ENCODE measurements around the gene CADPS2. TPM values are rescaled to one million over a fixed set of nuclear protein-coding genes. Genes with fewer than 3 reads are reported as not detected.

The CADPS2 gene
- total and polyA plus RNA-seq, 4 donors, result 16.0 to 76.7 (median 27.7) TPM

DNA sequence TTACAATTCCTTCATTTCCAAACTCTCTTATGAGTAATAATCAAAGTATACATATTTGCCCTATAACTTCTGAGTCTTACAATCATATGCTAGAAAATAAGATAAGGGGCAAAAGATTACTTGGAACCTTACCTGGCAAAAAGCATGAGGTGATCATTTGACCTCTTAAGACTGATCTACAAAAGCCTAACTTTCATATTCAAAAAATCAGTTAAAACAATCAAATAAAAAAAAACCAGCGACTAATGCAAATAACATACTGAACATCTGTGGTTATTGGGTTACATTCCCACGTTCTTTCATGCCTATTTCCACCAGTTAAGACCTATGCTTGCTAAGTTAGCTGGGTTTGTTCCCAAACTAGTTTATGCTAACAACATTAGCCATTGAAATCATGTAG lies 375.0 kb downstream of the CADPS2 start:
- no peak for ATAC-seq (ENCODE audit: insufficient read depth, low FRiP score)
- Histone ChIP-seq H3K9me3 (ENCODE audit: control insufficient read depth in 4 of 4, insufficient read depth in 3 of 4, low read length in 3 of 4) (no peaks in the 10 kb centered on the region), H3K9ac (ENCODE audit: insufficient read depth in 1 of 2, low read length in 2 of 2) (no peak overlapping the region), H3K4me1 (ENCODE audit: control insufficient read depth in 5 of 5, insufficient read depth in 5 of 5, low read length in 5 of 5) (no peaks in the 10 kb centered on the region), H3K27me3 (ENCODE audit: control insufficient read depth in 3 of 3, insufficient read depth in 3 of 3, low read length in 2 of 3) (no peaks in the 10 kb centered on the region), H3K27ac (ENCODE audit: low read depth in 1 of 2, low read length in 1 of 2) (no peak overlapping the region), H3K4me3 (no peak overlapping the region), H3K36me3 (ENCODE audit: control insufficient read depth in 4 of 4, insufficient read depth in 4 of 4, low read length in 4 of 4) (no peaks in the 10 kb centered on the region)
- DNase-seq, result no peak
- TF ChIP-seq, protein P1, sequence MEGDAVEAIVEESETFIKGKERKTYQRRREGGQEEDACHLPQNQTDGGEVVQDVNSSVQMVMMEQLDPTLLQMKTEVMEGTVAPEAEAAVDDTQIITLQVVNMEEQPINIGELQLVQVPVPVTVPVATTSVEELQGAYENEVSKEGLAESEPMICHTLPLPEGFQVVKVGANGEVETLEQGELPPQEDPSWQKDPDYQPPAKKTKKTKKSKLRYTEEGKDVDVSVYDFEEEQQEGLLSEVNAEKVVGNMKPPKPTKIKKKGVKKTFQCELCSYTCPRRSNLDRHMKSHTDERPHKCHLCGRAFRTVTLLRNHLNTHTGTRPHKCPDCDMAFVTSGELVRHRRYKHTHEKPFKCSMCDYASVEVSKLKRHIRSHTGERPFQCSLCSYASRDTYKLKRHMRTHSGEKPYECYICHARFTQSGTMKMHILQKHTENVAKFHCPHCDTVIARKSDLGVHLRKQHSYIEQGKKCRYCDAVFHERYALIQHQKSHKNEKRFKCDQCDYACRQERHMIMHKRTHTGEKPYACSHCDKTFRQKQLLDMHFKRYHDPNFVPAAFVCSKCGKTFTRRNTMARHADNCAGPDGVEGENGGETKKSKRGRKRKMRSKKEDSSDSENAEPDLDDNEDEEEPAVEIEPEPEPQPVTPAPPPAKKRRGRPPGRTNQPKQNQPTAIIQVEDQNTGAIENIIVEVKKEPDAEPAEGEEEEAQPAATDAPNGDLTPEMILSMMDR (IDR thresholded peaks at IDR 0.05; ENCODE audit: control extremely low read depth, extremely low read depth), result no peak
- 73 to 78% methylated on average over 2 of the region's 2 CpGs for WGBS, 2 donors

DNA sequence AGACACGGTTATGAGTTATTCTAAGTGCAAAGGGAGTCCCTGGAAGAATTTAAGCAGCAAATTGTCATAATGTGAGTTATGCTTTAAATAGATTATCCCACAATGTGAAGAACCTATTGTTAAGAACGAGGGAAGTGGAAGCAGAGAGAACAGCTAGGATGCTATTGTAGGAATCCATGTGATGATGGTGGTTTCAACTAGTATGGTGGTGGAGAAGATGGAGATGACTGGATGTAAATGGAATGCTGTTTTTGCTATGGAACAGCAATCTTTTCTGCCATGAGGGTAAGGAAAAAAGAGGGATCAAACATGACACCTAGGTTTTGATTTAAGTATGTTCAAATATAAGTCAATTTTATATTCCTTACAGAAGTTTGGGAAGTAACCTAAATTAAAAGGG lies 378.7 kb downstream of the CADPS2 start:
- Histone ChIP-seq H3K27ac (ENCODE audit: low read depth in 1 of 2, low read length in 1 of 2) (no peak overlapping the region), H3K9me3 (ENCODE audit: control insufficient read depth in 4 of 4, insufficient read depth in 3 of 4, low read length in 3 of 4) (no peaks in the 10 kb centered on the region), H3K9ac (ENCODE audit: insufficient read depth in 1 of 2, low read length in 2 of 2) (no peak overlapping the region), H3K27me3 (ENCODE audit: control insufficient read depth in 3 of 3, insufficient read depth in 3 of 3, low read length in 2 of 3) (no peaks in the 10 kb centered on the region), H3K4me1 (ENCODE audit: control insufficient read depth in 5 of 5, insufficient read depth in 5 of 5, low read length in 5 of 5) (no peaks in the 10 kb centered on the region), H3K36me3 (ENCODE audit: control insufficient read depth in 4 of 4, insufficient read depth in 4 of 4, low read length in 4 of 4) (no peaks in the 10 kb centered on the region), H3K4me3 (no peak overlapping the region)
- DNase-seq, result no peak
- WGBS, 2 donors, result 65 to 74% methylated on average over 2 of the region's 2 CpGs
- no peak for ATAC-seq (ENCODE audit: insufficient read depth, low FRiP score)
- TF ChIP-seq, protein P1 (IDR thresholded peaks at IDR 0.05; ENCODE audit: control extremely low read depth, extremely low read depth), result no peak

DNA sequence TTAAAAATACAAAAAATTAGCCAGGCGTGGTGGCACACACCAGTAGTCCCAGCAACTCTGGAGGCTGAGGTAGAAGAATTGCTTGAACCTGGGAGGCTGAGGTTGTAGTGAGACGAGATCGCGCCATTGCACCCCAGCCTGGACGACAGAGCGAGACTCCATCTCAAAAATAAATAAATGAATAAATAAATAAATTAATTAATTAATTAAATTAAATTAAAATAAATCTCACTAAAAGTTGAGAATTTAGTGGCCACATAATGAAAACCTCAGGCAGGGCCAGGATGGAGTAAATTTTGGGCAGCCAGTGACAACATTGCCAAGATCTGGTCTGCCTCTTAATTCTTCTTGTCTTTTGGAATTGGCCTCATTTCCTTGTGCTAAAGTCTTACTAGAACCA lies 394.3 kb downstream of the CADPS2 start:
- H3K27ac ChIP-seq (ENCODE audit: low read depth in 1 of 2, low read length in 1 of 2), result no peak overlapping the region
- ATAC-seq (ENCODE audit: insufficient read depth, low FRiP score), result no peak
- H3K4me3 ChIP-seq, result no peak overlapping the region
- H3K9me3 ChIP-seq (ENCODE audit: control insufficient read depth in 4 of 4, insufficient read depth in 3 of 4, low read length in 3 of 4), result no peaks in the 10 kb centered on the region
- TF ChIP-seq, protein P1 (IDR thresholded peaks at IDR 0.05; ENCODE audit: control extremely low read depth, extremely low read depth), result no peak
- H3K9ac ChIP-seq (ENCODE audit: insufficient read depth in 1 of 2, low read length in 2 of 2), result no peak overlapping the region
- DNase-seq, result no peak
- WGBS, 2 donors, result 97 to 98% methylated on average over 6 of the region's 6 CpGs
- no peaks in the 10 kb centered on the region for H3K27me3 ChIP-seq (ENCODE audit: control insufficient read depth in 3 of 3, insufficient read depth in 3 of 3, low read length in 2 of 3)
- H3K36me3 ChIP-seq (ENCODE audit: control insufficient read depth in 4 of 4, insufficient read depth in 4 of 4, low read length in 4 of 4), result peaks cover 0 to 5% (median 2%) of the 10 kb centered on the region in 4 donors
- H3K4me1 ChIP-seq (ENCODE audit: control insufficient read depth in 5 of 5, insufficient read depth in 5 of 5, low read length in 5 of 5), result no peaks in the 10 kb centered on the region

DNA sequence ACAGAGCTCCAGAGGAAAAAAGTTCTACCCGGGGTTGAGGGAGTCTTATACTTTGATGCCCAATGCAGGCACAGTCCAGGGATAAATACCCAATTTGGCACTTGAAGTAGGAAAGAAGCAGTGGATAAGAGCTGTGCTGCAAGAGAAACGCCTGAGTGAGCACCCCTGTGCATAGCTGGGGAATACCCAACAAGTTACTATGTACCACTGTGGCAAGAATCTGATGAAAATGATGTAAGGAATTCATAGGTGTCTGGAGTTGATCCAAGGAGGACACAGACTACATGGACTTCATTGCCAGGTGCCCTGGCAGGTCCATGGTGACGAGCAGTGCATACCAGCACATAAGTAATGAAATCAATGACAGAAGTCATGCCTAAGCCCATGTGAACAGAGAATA lies 398.0 kb downstream of the CADPS2 start:
- TF ChIP-seq, protein P1 (IDR thresholded peaks at IDR 0.05; ENCODE audit: control extremely low read depth, extremely low read depth), result no peak
- H3K4me1 ChIP-seq (ENCODE audit: control insufficient read depth in 5 of 5, insufficient read depth in 5 of 5, low read length in 5 of 5), result no peaks in the 10 kb centered on the region
- no peak overlapping the region for H3K4me3 ChIP-seq
- no peaks in the 10 kb centered on the region for H3K27me3 ChIP-seq (ENCODE audit: control insufficient read depth in 3 of 3, insufficient read depth in 3 of 3, low read length in 2 of 3)
- H3K36me3 ChIP-seq (ENCODE audit: control insufficient read depth in 4 of 4, insufficient read depth in 4 of 4, low read length in 4 of 4), result peaks cover 0 to 5% (median 2%) of the 10 kb centered on the region in 4 donors
- DNase-seq, result no peak
- no peak overlapping the region for H3K27ac ChIP-seq (ENCODE audit: low read depth in 1 of 2, low read length in 1 of 2)
- H3K9ac ChIP-seq (ENCODE audit: insufficient read depth in 1 of 2, low read length in 2 of 2), result no peak overlapping the region
- no peaks in the 10 kb centered on the region for H3K9me3 ChIP-seq (ENCODE audit: control insufficient read depth in 4 of 4, insufficient read depth in 3 of 4, low read length in 3 of 4)
- ATAC-seq (ENCODE audit: insufficient read depth, low FRiP score), result no peak
- WGBS, 2 donors, result 90 to 91% methylated on average over 3 of the region's 3 CpGs

Data from lung (tissue), 12 donors.